Stimulated activated CD8-positive, alpha-beta memory T cell treated with anti-CD3 and anti-CD28 coated beads, Interleukin-4, amount 100 ng/mL, for 1 hour (primary cell): ENCODE data around the gene MT1B.
"Not testable (repeated sequence)": the region's sequence is repeated elsewhere in the genome, so short reads cannot be mapped to it uniquely, and the experiment has no call there.

ENCODE experiments used
- DNase-seq, 2 donors: peaks; one replicate each; pipeline ENCODE4 v3.0.0-alpha.2; 2020; ENCODE audit warnings: low read depth in 2 of 2, low spot score in 1 of 2

Gene MT1B

GRCh38 chr16:56637814-56638750, 13.6 kb upstream of the MT1B start, which contains the start of gene MT1A:
Gene MT1A, plus strand, starts transcription at chr16:56638666. Its CDS starts 73 bp downstream, at chr16:56638739.
- no peak for DNase-seq

GRCh38 chr16:56639045-56639444, 12.6 kb upstream of the MT1B start:
- no peak for DNase-seq

- no peak for DNase-seq
Measured at GRCh38 chr16:56640076-56640475, 11.6 kb upstream of the MT1B start.

- DNase-seq: no peak
Measured at GRCh38 chr16:56641166-56641565, 10.5 kb upstream of the MT1B start.

GRCh38 chr16:56643080-56643778, 8.5 kb upstream of the MT1B start:
- peak; percentile 42 for DNase-seq

- DNase-seq: no peak
Measured at GRCh38 chr16:56643833-56644232, 7.9 kb upstream of the MT1B start.

GRCh38 chr16:56645311-56645710, 6.4 kb upstream of the MT1B start:
- DNase-seq: no peak

GRCh38 chr16:56645838-56646237, 5.8 kb upstream of the MT1B start:
- DNase-seq: no peak

GRCh38 chr16:56647641-56648431, 3.9 kb upstream of the MT1B start:
- DNase-seq: no peak

- no peak for DNase-seq
Measured at GRCh38 chr16:56649271-56649670, 2.4 kb upstream of the MT1B start.

- no peak for DNase-seq
Measured at GRCh38 chr16:56649820-56650219, 1.9 kb upstream of the MT1B start.

GRCh38 chr16:56652600-56652999, 914 bp downstream of the MT1B start:
- DNase-seq: no peak

GRCh38 chr16:56653218-56653617, 1.5 kb downstream of the MT1B start:
- no peak for DNase-seq

- peak; percentile 27 to 53 for DNase-seq
Measured at GRCh38 chr16:56657555-56658326, 6.1 kb downstream of the MT1B start, which contains the start of gene MT1F. Gene MT1F, plus strand, starts transcription at chr16:56657959. Its CDS starts 100 bp downstream, at chr16:56658059.

GRCh38 chr16:56658327-56658875, 6.7 kb downstream of the MT1B start:
- no peak for DNase-seq

GRCh38 chr16:56662357-56663354, 11.0 kb downstream of the MT1B start:
- no peak for DNase-seq

GRCh38 chr16:56664506-56664905, 12.8 kb downstream of the MT1B start:
- no peak for DNase-seq

- DNase-seq: not testable (repeated sequence)
Measured at GRCh38 chr16:56665286-56666261, 13.9 kb downstream of the MT1B start.
